ENCODE measurements around the gene SDHAF4. TPM values are rescaled to one million over a fixed set of nuclear protein-coding genes. Genes with fewer than 3 reads are reported as not detected.
"Not testable (repeated sequence)": the region's sequence is repeated elsewhere in the genome, so short reads cannot be mapped to it uniquely, and the experiment has no call there.

Gene SDHAF4
- total and polyA plus RNA-seq, 9 donors = 6.1 to 17.7 (median 9.5) TPM

- intact Hi-C loops (cut with DNase I) = no loop called here
- no peak overlapping the region for H3K4me3 ChIP-seq
- TF ChIP-seq CTCF (IDR thresholded peaks at IDR 0.05) (no peak), EP300 (IDR thresholded peaks at IDR 0.05) (no peak), POLR2A (IDR thresholded peaks at IDR 0.05) (no peak)
- WGBS, 3 donors = 92 to 98% (median 97%) methylated on average over 1 of the region's 1 CpG
- no peaks in the 10 kb centered on the region for H3K4me1 ChIP-seq (ENCODE audit: insufficient read depth)
- H3K27me3 ChIP-seq = no peaks in the 10 kb centered on the region
- H3K36me3 ChIP-seq = no peaks in the 10 kb centered on the region
- no peak overlapping the region for H3K27ac ChIP-seq
- no peaks in the 10 kb centered on the region for H3K9me3 ChIP-seq
- no peak for DNase-seq
Measured at GRCh38 chr6:70538376-70538775, 28.4 kb upstream of the SDHAF4 start.

DNA sequence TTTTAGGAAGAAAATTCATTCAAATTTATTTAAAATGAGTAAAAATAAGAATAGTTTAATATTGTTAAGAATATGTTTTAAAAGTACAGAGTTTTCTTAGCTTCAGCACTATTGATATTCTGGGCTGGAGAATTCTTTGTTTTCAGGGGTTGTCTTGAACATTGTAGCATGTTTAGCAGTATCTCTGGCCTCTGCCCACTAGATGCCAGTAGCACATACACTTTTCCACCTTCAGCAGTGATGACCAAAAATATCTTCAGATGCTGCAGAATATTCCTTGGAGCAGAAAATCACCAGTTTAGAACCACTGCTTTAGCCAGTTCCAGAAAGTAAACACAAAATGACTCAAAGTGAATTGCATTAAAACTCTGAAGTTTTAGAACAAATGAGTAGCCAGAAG is 19.4 kb upstream of the SDHAF4 start:
- TF ChIP-seq CTCF (IDR thresholded peaks at IDR 0.05) (no peak), EP300 (IDR thresholded peaks at IDR 0.05) (no peak), POLR2A (IDR thresholded peaks at IDR 0.05) (no peak)
- Histone ChIP-seq H3K4me1 (ENCODE audit: insufficient read depth) (no peaks in the 10 kb centered on the region), H3K36me3 (no peaks in the 10 kb centered on the region), H3K4me3 (no peak overlapping the region), H3K27ac (no peak overlapping the region), H3K27me3 (no peaks in the 10 kb centered on the region), H3K9me3 (no peaks in the 10 kb centered on the region)
- DNase-seq = no peak
- intact Hi-C loops (cut with DNase I) = no loop called here

GRCh38 chr6:70547905-70548304 is 18.8 kb upstream of the SDHAF4 start:
- no peaks in the 10 kb centered on the region for H3K27me3 ChIP-seq
- TF ChIP-seq CTCF (IDR thresholded peaks at IDR 0.05) (no peak), EP300 (IDR thresholded peaks at IDR 0.05) (no peak), POLR2A (IDR thresholded peaks at IDR 0.05) (no peak)
- no peaks in the 10 kb centered on the region for H3K36me3 ChIP-seq
- WGBS, 3 donors = 78 to 88% (median 82%) methylated on average over 3 of the region's 3 CpGs
- intact Hi-C loops (cut with DNase I) = no loop called here
- H3K4me3 ChIP-seq = no peak overlapping the region
- no peak overlapping the region for H3K27ac ChIP-seq
- no peaks in the 10 kb centered on the region for H3K9me3 ChIP-seq
- no peaks in the 10 kb centered on the region for H3K4me1 ChIP-seq (ENCODE audit: insufficient read depth)
- DNase-seq = no peak

GRCh38 chr6:70549327-70549726 is 17.4 kb upstream of the SDHAF4 start:
- DNase-seq = no peak
- Histone ChIP-seq H3K4me1 (ENCODE audit: insufficient read depth) (no peaks in the 10 kb centered on the region), H3K36me3 (no peaks in the 10 kb centered on the region), H3K9me3 (no peaks in the 10 kb centered on the region), H3K27me3 (no peaks in the 10 kb centered on the region), H3K27ac (no peak overlapping the region), H3K4me3 (no peak overlapping the region)
- no peak for TF ChIP-seq EP300 (IDR thresholded peaks at IDR 0.05)
- TF ChIP-seq CTCF (IDR thresholded peaks at IDR 0.05) = no peak
- no peak for TF ChIP-seq POLR2A (IDR thresholded peaks at IDR 0.05)
- intact Hi-C loops (cut with DNase I) = no loop called here

DNA sequence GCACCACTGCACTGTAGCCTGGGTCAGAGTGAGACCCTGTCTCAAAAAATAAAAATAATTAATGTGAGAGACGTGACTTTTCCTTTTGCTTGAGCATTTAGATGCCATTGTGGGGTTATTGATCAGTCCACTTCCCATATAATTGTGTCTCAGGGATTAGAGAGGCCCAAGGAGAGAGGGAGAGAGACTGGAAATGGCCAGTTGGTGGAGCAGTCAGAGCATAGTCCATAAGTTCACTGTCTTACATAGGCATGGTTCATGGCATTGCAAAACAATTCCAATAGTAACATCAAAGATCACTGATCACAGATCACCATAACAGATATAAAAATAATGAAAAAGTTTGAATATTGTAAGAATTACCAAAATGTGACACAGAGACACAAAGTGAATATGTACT is 15.2 kb upstream of the SDHAF4 start:
- Histone ChIP-seq H3K4me3 (no peak overlapping the region), H3K27me3 (no peaks in the 10 kb centered on the region), H3K9me3 (no peaks in the 10 kb centered on the region), H3K27ac (no peak overlapping the region), H3K4me1 (ENCODE audit: insufficient read depth) (no peaks in the 10 kb centered on the region), H3K36me3 (no peaks in the 10 kb centered on the region)
- intact Hi-C loops (cut with DNase I) = no loop called here
- TF ChIP-seq POLR2A (IDR thresholded peaks at IDR 0.05) = no peak
- TF ChIP-seq EP300 (IDR thresholded peaks at IDR 0.05) = no peak
- TF ChIP-seq CTCF (IDR thresholded peaks at IDR 0.05) = no peak
- no peak for DNase-seq
- WGBS, 3 donors = 90 to 93% (median 92%) methylated on average over 1 of the region's 1 CpG

- H3K36me3 ChIP-seq; DNase-seq; H3K27ac ChIP-seq; H3K9me3 ChIP-seq; intact Hi-C loops (cut with DNase I); H3K4me3 ChIP-seq; H3K4me1 ChIP-seq (ENCODE audit: insufficient read depth); H3K27me3 ChIP-seq: not testable (repeated sequence)
- 85 to 88% (median 86%) methylated on average over 13 of the region's 13 CpGs for WGBS, 3 donors
Measured at GRCh38 chr6:70552286-70552940, 14.3 kb upstream of the SDHAF4 start.
